ENCODE data around the gene DOCK4.

Gene DOCK4

DNA sequence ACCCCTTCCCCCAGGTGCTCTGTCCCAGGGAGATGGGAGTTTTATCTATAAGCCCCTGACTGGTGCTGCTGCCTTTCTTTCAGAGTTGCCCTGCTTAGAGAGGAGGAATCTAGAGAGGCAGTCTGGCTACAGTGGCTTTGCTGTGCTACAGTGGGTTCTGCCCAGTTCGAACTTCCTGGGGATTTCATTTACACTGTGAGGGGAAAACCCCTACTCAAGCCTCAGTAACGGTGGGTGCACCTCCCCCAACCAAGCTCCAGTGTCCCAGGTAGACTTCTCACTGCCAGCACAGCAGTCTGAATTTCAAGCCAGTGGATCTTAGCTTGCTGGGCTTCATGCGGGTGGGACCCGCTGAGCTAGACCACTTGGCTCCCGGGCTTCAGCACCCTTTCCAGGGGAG lies 500.4 kb downstream of the DOCK4 start:
- Histone ChIP-seq H3K4me3 (replicated peaks; ENCODE audit: insufficient read depth, low read length) (no peak overlapping the region), H3K27me3 (ENCODE audit: insufficient read depth, poor library complexity, severe bottlenecking) (no peaks in the 10 kb centered on the region), H3K27ac (replicated peaks) (no peak overlapping the region)
- DNase-seq (ENCODE audit: low read depth in 1 of 2, low spot score in 1 of 2) = no peak
- TF ChIP-seq SPI1 (IDR thresholded peaks at IDR 0.05; ENCODE audit: borderline replicate concordance, low read depth) (no peak), GABPA (IDR thresholded peaks at IDR 0.05; ENCODE audit: low read depth) (no peak), POLR2AphosphoS5 (IDR thresholded peaks at IDR 0.05; ENCODE audit: low read depth) (no peak)
- TF ChIP-seq, protein P1, sequence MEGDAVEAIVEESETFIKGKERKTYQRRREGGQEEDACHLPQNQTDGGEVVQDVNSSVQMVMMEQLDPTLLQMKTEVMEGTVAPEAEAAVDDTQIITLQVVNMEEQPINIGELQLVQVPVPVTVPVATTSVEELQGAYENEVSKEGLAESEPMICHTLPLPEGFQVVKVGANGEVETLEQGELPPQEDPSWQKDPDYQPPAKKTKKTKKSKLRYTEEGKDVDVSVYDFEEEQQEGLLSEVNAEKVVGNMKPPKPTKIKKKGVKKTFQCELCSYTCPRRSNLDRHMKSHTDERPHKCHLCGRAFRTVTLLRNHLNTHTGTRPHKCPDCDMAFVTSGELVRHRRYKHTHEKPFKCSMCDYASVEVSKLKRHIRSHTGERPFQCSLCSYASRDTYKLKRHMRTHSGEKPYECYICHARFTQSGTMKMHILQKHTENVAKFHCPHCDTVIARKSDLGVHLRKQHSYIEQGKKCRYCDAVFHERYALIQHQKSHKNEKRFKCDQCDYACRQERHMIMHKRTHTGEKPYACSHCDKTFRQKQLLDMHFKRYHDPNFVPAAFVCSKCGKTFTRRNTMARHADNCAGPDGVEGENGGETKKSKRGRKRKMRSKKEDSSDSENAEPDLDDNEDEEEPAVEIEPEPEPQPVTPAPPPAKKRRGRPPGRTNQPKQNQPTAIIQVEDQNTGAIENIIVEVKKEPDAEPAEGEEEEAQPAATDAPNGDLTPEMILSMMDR (IDR thresholded peaks at IDR 0.05; ENCODE audit: insufficient read depth, low read length) = no peak
- TF ChIP-seq, protein P2, sequence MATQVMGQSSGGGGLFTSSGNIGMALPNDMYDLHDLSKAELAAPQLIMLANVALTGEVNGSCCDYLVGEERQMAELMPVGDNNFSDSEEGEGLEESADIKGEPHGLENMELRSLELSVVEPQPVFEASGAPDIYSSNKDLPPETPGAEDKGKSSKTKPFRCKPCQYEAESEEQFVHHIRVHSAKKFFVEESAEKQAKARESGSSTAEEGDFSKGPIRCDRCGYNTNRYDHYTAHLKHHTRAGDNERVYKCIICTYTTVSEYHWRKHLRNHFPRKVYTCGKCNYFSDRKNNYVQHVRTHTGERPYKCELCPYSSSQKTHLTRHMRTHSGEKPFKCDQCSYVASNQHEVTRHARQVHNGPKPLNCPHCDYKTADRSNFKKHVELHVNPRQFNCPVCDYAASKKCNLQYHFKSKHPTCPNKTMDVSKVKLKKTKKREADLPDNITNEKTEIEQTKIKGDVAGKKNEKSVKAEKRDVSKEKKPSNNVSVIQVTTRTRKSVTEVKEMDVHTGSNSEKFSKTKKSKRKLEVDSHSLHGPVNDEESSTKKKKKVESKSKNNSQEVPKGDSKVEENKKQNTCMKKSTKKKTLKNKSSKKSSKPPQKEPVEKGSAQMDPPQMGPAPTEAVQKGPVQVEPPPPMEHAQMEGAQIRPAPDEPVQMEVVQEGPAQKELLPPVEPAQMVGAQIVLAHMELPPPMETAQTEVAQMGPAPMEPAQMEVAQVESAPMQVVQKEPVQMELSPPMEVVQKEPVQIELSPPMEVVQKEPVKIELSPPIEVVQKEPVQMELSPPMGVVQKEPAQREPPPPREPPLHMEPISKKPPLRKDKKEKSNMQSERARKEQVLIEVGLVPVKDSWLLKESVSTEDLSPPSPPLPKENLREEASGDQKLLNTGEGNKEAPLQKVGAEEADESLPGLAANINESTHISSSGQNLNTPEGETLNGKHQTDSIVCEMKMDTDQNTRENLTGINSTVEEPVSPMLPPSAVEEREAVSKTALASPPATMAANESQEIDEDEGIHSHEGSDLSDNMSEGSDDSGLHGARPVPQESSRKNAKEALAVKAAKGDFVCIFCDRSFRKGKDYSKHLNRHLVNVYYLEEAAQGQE (IDR thresholded peaks at IDR 0.05; ENCODE audit: insufficient replicate concordance, low read depth) = no peak

DNA sequence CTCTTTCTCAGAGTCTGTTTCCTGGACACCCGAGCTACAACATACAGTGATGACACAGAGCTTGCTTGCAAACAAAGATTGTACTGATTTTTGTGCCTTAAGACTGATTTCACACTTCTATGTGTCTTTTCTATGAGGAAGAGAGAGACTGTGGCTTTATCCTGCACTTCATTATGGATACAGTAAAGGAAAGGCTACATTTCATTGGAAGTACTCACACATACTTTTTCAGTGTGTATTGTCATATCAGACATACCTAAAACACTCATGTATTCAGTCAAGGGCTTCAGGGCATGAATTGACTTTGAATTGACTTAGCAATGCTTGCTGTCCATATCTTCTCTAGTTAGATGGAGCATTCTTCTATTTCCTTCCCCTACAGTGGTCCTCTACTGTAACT lies 508.4 kb downstream of the DOCK4 start:
- no peak overlapping the region for H3K4me3 ChIP-seq (replicated peaks; ENCODE audit: insufficient read depth, low read length)
- TF ChIP-seq SPI1 (IDR thresholded peaks at IDR 0.05; ENCODE audit: borderline replicate concordance, low read depth) (no peak), GABPA (IDR thresholded peaks at IDR 0.05; ENCODE audit: low read depth) (no peak), POLR2AphosphoS5 (IDR thresholded peaks at IDR 0.05; ENCODE audit: low read depth) (no peak)
- TF ChIP-seq, protein P1 (IDR thresholded peaks at IDR 0.05; ENCODE audit: insufficient read depth, low read length) = no peak
- TF ChIP-seq, protein P2 (IDR thresholded peaks at IDR 0.05; ENCODE audit: insufficient replicate concordance, low read depth) = no peak
- no peak for DNase-seq (ENCODE audit: low read depth in 1 of 2, low spot score in 1 of 2)

DNA sequence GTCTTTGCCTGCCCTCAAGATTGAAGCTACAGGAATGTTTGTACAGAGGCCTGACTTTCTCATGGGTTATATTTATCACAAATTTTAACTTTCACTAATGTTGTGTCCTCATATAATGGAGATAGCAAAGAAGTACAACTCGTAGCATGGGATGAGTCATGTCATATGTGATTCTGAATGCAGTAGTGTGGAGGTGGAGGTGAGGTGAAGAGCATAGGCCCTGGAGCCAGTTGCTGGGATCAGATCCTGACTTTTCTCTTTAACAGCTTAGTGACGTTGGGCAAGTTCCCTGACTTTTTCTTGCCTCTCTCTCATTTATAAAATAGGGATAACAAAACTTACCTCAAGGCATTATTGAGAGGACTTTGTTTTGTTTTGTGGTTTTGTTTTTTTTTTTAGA lies 511.8 kb downstream of the DOCK4 start:
- Histone ChIP-seq H3K27me3 (ENCODE audit: insufficient read depth, poor library complexity, severe bottlenecking) (no peaks in the 10 kb centered on the region), H3K4me3 (replicated peaks; ENCODE audit: insufficient read depth, low read length) (no peak overlapping the region), H3K27ac (replicated peaks) (no peak overlapping the region)
- DNase-seq (ENCODE audit: low read depth in 1 of 2, low spot score in 1 of 2) = no peak
- TF ChIP-seq, protein P2 (IDR thresholded peaks at IDR 0.05; ENCODE audit: insufficient replicate concordance, low read depth) = no peak
- no peak for TF ChIP-seq POLR2AphosphoS5 (IDR thresholded peaks at IDR 0.05; ENCODE audit: low read depth)
- TF ChIP-seq, protein P1 (IDR thresholded peaks at IDR 0.05; ENCODE audit: insufficient read depth, low read length) = no peak
- TF ChIP-seq GABPA (IDR thresholded peaks at IDR 0.05; ENCODE audit: low read depth) = no peak
- TF ChIP-seq SPI1 (IDR thresholded peaks at IDR 0.05; ENCODE audit: borderline replicate concordance, low read depth) = no peak

More for the DNA sequence above, 508.4 kb downstream of the DOCK4 start:
- H3K27me3 ChIP-seq (ENCODE audit: insufficient read depth, poor library complexity, severe bottlenecking) = no peaks in the 10 kb centered on the region
- H3K27ac ChIP-seq (replicated peaks) = no peak overlapping the region
